Fibroblast of lung (primary cell): ENCODE measurements around the gene RDH11.

Experiments used
- CTCF ChIP-seq, 2 donors: IDR thresholded peaks in 1 of 2; conservative IDR thresholded peaks in 1 of 2; 1 replicate in 1 of 2; 2 replicates in 1 of 2; pipeline ENCODE4 v1.5.1; 2011 to 2012; ENCODE audit warnings: low read length in 2 of 2, control low read depth in 1 of 2, inconsistent platforms in 1 of 2, low read depth in 1 of 2, mild to moderate bottlenecking in 1 of 2
- EZH2 ChIP-seq: IDR thresholded peaks from 2 replicates; pipeline ENCODE4 v1.5.1; 2012; ENCODE audit warnings: low read length, control low read depth, mild to moderate bottlenecking; ENCODE audit errors: missing control alignments

- TF ChIP-seq EZH2: no peak
- TF ChIP-seq CTCF (conservative IDR thresholded peaks at IDR 0.05 in 1 of 2, IDR thresholded peaks at IDR 0.05 in 1 of 2; ENCODE audit: low read depth in 1 of 2, low read length in 2 of 2): no peak
Observed at GRCh38 chr14:67735336-67736147, 40.0 kb upstream of the RDH11 start.
